HCT116 (cell line): ENCODE data around the gene NR1I3. TPM values are rescaled to one million over a fixed set of nuclear protein-coding genes. Genes with fewer than 3 reads are reported as not detected.

Experiments
- ATAC-seq: fragments of 200-7000 bp; cut with Tn5 transposase; 2 replicates; pipeline ENCODE4 v1.9.1; 2020; ENCODE audit warnings: mild to moderate bottlenecking, moderate library complexity
- BruUV-seq: library from RNA; stranded (reverse); fragments of 400-500 nt; replicated peaks from 2 replicates; lab custom pipeline; 2021; lab: Mats Ljungman, UMichigan
- CTCF ChIA-PET: fragments of 300-600 bp; sonication (Branson Sonifier 250); formaldehyde crosslinking; loops from one replicate; lab custom pipeline; 2021; ENCODE audit warnings: antibody characterized with exemption; lab: Charles Lee
- POLR2A ChIA-PET: fragments of 300-600, 350-600 bp; sonication (Branson Sonifier 250); formaldehyde crosslinking; loops from one replicate; lab custom pipeline; 2021; ENCODE audit warnings: antibody characterized with exemption; lab: Charles Lee
- RAD21 ChIA-PET, 2 experiments: fragments of 300-600 bp; sonication (Branson Sonifier 250); formaldehyde crosslinking; loops; one replicate each; lab custom pipeline; 2023; ENCODE audit warnings: low total read pairs in 2 of 2; ENCODE audit not compliant: uncharacterized antibody in 2 of 2, unreplicated experiment in 2 of 2, low non-redundant PET in 1 of 2; lab: Charles Lee
- DNase-seq: peaks from one replicate; pipeline ENCODE4 v3.0.0-alpha.2; 2010; ENCODE audit warnings: low read depth, low spot score
- H2AFZ ChIP-seq: fragments of 200-600 bp; shearing (Covaris generic), sonication (generic); 2 replicates; pipeline ENCODE4 v1.6.1; 2017; ENCODE audit warnings: low read depth, mixed run types, mixed read lengths, antibody characterized with exemption, low read length; ENCODE audit not compliant: poor library complexity, severe bottlenecking
- H3K27ac ChIP-seq: 2 replicates; pipeline ENCODE4 v1.5.1; 2012; ENCODE audit warnings: low read depth, low read length
- H3K27me3 ChIP-seq: fragments of 200-600 bp; sonication (generic); 2 replicates; pipeline ENCODE4 v1.6.1; 2016; ENCODE audit warnings: mixed run types, low read length, mixed read lengths; ENCODE audit not compliant: insufficient read depth
- H3K36me3 ChIP-seq, 2 experiments: fragments of 200-500 bp in 1 of 2; fragments of 200-600 bp in 1 of 2; sonication (Bioruptor generic) in 1 of 2; sonication (generic) in 1 of 2; 2 replicates each; pipeline versions ENCODE4 v1.5.1 to v1.6.1; 2014 to 2016; ENCODE audit warnings: low read length in 2 of 2, inconsistent platforms in 1 of 2, mixed read lengths in 1 of 2, mixed run types in 1 of 2; ENCODE audit not compliant: insufficient read depth in 2 of 2, control insufficient read depth in 1 of 2
- H3K4me1 ChIP-seq, 2 experiments: fragments of 200-600 bp in 1 of 2; sonication (generic) in 1 of 2; 2 replicates each; pipeline versions ENCODE4 v1.5.1 to v1.6.1; 2012 to 2017; ENCODE audit warnings: low read length in 2 of 2, inconsistent platforms in 1 of 2, mild to moderate bottlenecking in 1 of 2, mixed read lengths in 1 of 2, mixed run types in 1 of 2, moderate library complexity in 1 of 2; ENCODE audit not compliant: insufficient read depth in 2 of 2, control insufficient read depth in 1 of 2
- H3K4me2 ChIP-seq: fragments of 200-600 bp; sonication (generic); 2 replicates; pipeline ENCODE4 v1.6.1; 2017; ENCODE audit warnings: mixed run types, low read length, mixed read lengths
- H3K4me3 ChIP-seq, 2 experiments: fragments of 200-600 bp in 1 of 2; sonication (generic) in 1 of 2; replicated peaks in 1 of 2; 2 replicates each; pipeline ENCODE4 v1.5.1; 2011 to 2016; ENCODE audit warnings: low read length in 2 of 2, control low read depth in 1 of 2, low read depth in 1 of 2, mild to moderate bottlenecking in 1 of 2, mixed read lengths in 1 of 2, mixed run types in 1 of 2
- H3K79me2 ChIP-seq: fragments of 200-600 bp; sonication (generic); 2 replicates; pipeline ENCODE4 v1.6.1; 2017; ENCODE audit warnings: mild to moderate bottlenecking, mixed run types, low read length, moderate library complexity, mixed read lengths; ENCODE audit not compliant: insufficient read depth
- H3K9ac ChIP-seq: fragments of 200-600 bp; sonication (generic); 2 replicates; pipeline ENCODE4 v1.6.1; 2016; ENCODE audit warnings: low read length, mixed read lengths
- H3K9me2 ChIP-seq: fragments of 200-600 bp; sonication (generic), shearing (Covaris generic); 2 replicates; pipeline ENCODE4 v1.6.1; 2017; ENCODE audit warnings: mixed run types, mild to moderate bottlenecking, moderate library complexity; ENCODE audit not compliant: insufficient read depth
- H3K9me3 ChIP-seq, 2 experiments: fragments of 200-500 bp in 1 of 2; fragments of 200-600 bp in 1 of 2; sonication (Bioruptor generic) in 1 of 2; sonication (generic) in 1 of 2; 2 replicates each; pipeline ENCODE4 v1.6.1; 2014 to 2017; ENCODE audit warnings: low read length in 2 of 2, mixed read lengths in 2 of 2, inconsistent platforms in 1 of 2, low read depth in 1 of 2, mild to moderate bottlenecking in 1 of 2, mixed run types in 1 of 2, moderate library complexity in 1 of 2; ENCODE audit not compliant: control insufficient read depth in 1 of 2, insufficient read depth in 1 of 2
- H4K20me1 ChIP-seq: fragments of 200-600 bp; sonication (generic), shearing (Covaris generic); 2 replicates; pipeline ENCODE4 v1.6.1; 2017; ENCODE audit warnings: mixed run types, mild to moderate bottlenecking, moderate library complexity; ENCODE audit not compliant: insufficient read depth
- CBX3 ChIP-seq: IDR thresholded peaks from 2 replicates; pipeline ENCODE4 v1.6.1; 2012; ENCODE audit warnings: low read depth
- FOSL1 ChIP-seq: IDR thresholded peaks from 2 replicates; pipeline ENCODE4 v1.6.1; 2012; ENCODE audit warnings: low read depth
- POLR2AphosphoS5 ChIP-seq: IDR thresholded peaks from 2 replicates; pipeline ENCODE4 v1.6.1; 2011; ENCODE audit warnings: mild to moderate bottlenecking, low read depth, low read length, moderate library complexity
- RAD21 ChIP-seq: IDR thresholded peaks from 2 replicates; pipeline ENCODE4 v1.6.1; 2012; ENCODE audit warnings: low read depth, mild to moderate bottlenecking
- SIN3A ChIP-seq: IDR thresholded peaks from 2 replicates; pipeline ENCODE4 v1.6.1; 2012; ENCODE audit warnings: low read depth
- SP1 ChIP-seq: IDR thresholded peaks from 2 replicates; pipeline ENCODE4 v1.6.1; 2012; ENCODE audit warnings: low read depth
- TCF7L2 ChIP-seq: IDR thresholded peaks from 2 replicates; pipeline ENCODE4 v1.7.0; 2011; ENCODE audit warnings: borderline replicate concordance, inconsistent platforms; ENCODE audit not compliant: insufficient read depth, insufficient read length; ENCODE audit errors: extremely low read depth
- ZNF274 ChIP-seq: fragments of 200-500 bp; sonication (Bioruptor generic); IDR thresholded peaks from 2 replicates; pipeline ENCODE4 v1.6.1; 2014; ENCODE audit warnings: mild to moderate bottlenecking, low read depth, low read length, inconsistent platforms
- intact Hi-C: fragments of 100-400 bp; cut with micrococcal nuclease; formaldehyde crosslinking; loops from 2 replicates; pipeline ENCODE4 v1.10.0; 2022
- total RNA-seq: library from RNA; stranded (reverse); gene quantifications from one replicate; pipeline ENCODE4 v1.2.1, GENCODE V29; 2021; ENCODE audit not compliant: unreplicated experiment
- TF ChIP-seq, protein P1 (sequence below): IDR thresholded peaks from 2 replicates; pipeline ENCODE4 v1.6.1; 2012
- TF ChIP-seq, protein P2 (sequence below): IDR thresholded peaks from 2 replicates; pipeline ENCODE4 v1.6.1; 2012
- TF ChIP-seq, protein P3 (sequence below): IDR thresholded peaks from 2 replicates; pipeline ENCODE4 v1.6.1; 2011; ENCODE audit warnings: mild to moderate bottlenecking, low read length, moderate library complexity; ENCODE audit not compliant: insufficient replicate concordance; ENCODE audit errors: extremely low read depth

Gene NR1I3
- total RNA-seq, 1 experiment from 2014 or later = not detected

DNA sequence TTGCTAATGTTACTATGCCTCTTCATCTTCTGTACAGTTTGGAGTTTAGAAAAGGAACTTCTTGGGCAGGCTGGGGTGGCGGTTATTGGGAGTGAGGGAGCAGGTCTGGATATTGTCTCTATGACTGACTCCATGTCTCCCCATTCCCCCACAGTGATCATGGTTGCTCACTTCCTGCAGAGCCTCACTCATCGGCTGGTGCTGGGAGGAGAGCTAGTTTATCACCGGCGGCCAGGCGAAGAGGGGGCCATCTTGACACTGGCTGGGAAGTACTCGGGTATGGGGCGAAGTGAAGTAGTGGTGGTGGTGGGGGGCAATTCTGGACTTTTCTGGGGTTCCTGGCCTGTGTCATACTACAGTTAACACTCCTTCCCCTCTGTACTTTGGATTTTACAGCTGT lies 10.0 kb downstream of the NR1I3 start:
- Histone ChIP-seq H3K79me2 (no peaks in the 10 kb centered on the region), H3K9me2 (no peaks in the 10 kb centered on the region), H2AFZ (no peak overlapping the region), H4K20me1 (no peaks in the 10 kb centered on the region), H3K4me2 (peak overlapping the region; percentile 93), H3K4me3 (no peak overlapping the region), H3K9me3 (no peaks in the 10 kb centered on the region), H3K9ac (no peak overlapping the region), H3K27me3 (no peaks in the 10 kb centered on the region), H3K27ac (peak overlapping the region; percentile 69; the same call in 1 of the 2 replicates), H3K4me1 (peaks cover 14 to 24% of the 10 kb centered on the region in 2 experiments; a peak in 3 of 4 replicates), H3K36me3 (peaks cover 4 to 17% of the 10 kb centered on the region in 2 experiments)
- no peak for DNase-seq
- intact Hi-C loops = no loop called here
- no TSS peak for BruUV-seq
- ChIA-PET CTCF (interaction anchor here (3.0 to 3.1 kb wide), 3 partner anchors 64 to 154 kb away, joined by 20 to 46 read pairs (median 26); no protein-coding TSS in a partner anchor), POLR2A (no interaction called here), RAD21 (interaction anchor here in 1 of 2 experiments (1.3 kb wide), 1 partner anchor 63 kb away, joined by 5 read pairs; no protein-coding TSS in a partner anchor)
- no peak for TF ChIP-seq RAD21
- TF ChIP-seq POLR2AphosphoS5 = no peak
- no peak for TF ChIP-seq CBX3
- no peak for TF ChIP-seq ZNF274
- TF ChIP-seq, protein P1, sequence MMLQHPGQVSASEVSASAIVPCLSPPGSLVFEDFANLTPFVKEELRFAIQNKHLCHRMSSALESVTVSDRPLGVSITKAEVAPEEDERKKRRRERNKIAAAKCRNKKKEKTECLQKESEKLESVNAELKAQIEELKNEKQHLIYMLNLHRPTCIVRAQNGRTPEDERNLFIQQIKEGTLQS = no peak
- TF ChIP-seq TCF7L2 = no peak
- TF ChIP-seq, protein P2, sequence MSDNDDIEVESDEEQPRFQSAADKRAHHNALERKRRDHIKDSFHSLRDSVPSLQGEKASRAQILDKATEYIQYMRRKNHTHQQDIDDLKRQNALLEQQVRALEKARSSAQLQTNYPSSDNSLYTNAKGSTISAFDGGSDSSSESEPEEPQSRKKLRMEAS = no peak
- TF ChIP-seq, protein P3, sequence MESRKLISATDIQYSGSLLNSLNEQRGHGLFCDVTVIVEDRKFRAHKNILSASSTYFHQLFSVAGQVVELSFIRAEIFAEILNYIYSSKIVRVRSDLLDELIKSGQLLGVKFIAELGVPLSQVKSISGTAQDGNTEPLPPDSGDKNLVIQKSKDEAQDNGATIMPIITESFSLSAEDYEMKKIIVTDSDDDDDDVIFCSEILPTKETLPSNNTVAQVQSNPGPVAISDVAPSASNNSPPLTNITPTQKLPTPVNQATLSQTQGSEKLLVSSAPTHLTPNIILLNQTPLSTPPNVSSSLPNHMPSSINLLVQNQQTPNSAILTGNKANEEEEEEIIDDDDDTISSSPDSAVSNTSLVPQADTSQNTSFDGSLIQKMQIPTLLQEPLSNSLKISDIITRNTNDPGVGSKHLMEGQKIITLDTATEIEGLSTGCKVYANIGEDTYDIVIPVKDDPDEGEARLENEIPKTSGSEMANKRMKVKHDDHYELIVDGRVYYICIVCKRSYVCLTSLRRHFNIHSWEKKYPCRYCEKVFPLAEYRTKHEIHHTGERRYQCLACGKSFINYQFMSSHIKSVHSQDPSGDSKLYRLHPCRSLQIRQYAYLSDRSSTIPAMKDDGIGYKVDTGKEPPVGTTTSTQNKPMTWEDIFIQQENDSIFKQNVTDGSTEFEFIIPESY = no peak
- no peak for TF ChIP-seq FOSL1
- no peak for TF ChIP-seq SIN3A
- TF ChIP-seq SP1 = no peak
- no peak for ATAC-seq
